ENCODE data around the gene USP20.
"Not testable (repeated sequence)": the region's sequence is repeated elsewhere in the genome, so short reads cannot be mapped to it uniquely, and the experiment has no call there.

Gene USP20

DNA sequence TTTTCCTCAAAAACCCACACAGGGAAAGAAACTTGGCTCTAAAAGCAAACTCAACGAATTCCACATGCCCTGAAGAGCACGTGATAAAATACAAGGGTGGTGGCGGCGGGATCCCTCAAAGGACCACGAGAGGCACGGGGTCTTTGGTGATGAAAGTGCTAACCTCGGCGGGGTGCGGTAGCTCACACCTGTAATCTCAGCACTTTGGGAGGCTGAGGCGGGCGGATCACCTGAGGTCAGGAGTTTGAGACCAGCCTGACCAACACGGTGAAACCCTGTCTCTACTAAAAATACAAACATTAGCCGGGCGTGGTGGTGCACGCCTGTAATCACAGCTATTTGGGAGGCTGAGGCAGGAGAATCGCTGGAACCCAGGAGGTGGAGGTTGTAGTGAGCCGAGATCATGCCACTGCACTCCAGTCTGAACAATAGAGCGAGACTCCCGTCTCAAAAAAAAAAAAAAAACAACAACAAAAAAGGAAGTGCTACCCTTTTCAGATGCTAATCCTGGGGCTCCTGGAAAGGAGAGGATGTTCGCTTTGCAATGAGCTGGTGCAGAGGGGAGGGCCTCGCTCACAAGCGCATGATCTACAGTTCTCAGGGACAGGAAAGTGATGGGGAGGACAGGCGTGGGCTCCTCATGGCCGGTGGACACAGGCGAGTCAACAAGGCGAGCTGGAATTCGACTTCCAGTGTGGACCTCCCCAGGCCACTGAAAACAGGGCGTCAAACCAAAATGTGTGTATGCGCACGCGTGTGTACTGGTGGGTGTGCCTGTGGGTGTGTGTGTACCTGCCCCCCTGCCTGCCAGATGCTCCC, 54.1 kb downstream of the USP20 start:
- DNase-seq (ENCODE audit: low read depth in 3 of 3, low spot score in 1 of 3) = no peak

DNA sequence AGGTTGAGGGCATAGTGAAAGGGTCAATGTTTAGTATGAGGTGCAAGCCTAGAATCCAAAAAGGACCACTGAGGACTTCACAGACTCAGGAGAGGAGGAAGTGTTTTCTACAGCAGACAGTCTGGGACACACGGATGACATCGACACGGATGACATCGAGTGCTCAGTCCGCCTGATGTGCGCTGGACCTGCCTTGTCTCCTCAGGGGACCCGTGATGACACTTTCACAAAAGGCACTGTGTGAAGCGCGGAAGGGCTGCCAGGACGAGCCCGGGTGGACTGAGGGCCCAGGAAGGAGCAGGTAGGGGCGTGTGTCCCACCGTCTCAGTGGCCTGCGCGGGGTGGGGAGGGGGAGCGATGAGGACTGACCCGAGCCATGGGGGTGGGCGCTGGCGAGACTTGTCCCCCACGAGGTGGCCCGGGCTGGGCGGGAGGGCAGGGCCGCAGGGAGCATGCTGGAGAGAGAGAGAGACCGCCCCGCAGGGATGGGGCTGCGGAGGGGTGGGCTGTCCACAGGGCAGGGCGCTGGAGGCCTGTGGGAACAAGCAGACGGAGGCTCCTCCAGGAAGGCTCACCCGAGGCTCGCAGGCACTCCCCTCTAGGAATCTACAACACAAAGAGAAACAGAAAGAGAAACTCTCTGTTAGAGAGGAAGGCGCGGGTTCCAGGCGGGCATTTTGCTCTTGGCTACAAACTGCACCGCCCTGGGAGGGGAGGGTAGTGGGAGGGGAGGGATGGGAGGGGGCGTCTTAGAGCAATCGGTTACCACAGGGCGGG, 54.9 kb downstream of the USP20 start:
- peak in 1 of 3 donors; percentile 62 for DNase-seq (ENCODE audit: low read depth in 3 of 3, low spot score in 1 of 3)

DNA sequence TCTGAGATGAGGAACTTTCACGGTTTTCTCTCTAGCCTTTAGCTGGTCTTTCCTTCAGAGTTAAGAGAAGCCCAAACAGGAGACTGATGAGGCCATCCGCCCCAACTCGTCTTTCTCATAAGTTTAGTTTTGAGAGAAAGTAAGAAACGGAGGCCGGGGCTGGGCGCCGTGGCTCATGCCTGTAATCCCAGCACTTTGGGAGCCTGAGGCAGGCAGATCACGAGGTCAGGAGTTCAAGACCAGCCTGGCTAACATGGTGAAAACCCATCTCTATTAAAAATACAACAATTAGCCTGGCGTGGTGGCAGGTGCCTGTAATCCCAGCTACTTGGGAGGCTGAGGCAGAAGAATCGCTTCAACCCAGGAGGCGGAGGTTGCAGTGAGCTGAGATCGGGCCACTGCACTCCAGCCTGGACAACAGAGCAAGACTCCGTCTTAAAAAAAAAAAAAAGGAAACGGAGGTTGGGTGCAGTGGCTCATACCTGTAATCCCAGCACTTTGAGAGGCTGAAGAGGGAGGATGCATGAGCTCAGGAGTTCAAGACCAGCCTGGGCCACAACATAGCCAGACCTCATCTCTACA, 55.6 kb downstream of the USP20 start:
- not testable (repeated sequence) for DNase-seq (ENCODE audit: low read depth in 3 of 3, low spot score in 1 of 3)

DNA sequence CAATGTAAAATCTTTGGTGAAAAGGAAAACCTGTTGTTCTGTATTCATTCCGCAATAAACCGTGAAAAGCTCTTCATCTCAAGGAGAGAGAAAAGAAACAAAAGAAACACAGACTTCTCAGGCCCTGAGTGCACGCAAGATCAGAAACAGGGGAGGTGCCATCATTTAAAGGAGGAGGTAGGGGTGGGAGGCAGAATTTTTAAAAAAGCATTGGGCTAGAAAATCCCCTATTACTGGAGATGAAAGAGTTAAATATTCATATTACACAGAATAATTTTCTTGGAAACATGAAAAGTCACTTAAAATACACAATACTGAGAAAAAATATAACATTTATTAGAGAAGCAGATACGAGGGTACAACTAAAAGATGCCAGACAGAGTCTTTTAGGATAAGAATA, 56.3 kb downstream of the USP20 start:
- no peak for DNase-seq (ENCODE audit: low read depth in 3 of 3, low spot score in 1 of 3)

DNA sequence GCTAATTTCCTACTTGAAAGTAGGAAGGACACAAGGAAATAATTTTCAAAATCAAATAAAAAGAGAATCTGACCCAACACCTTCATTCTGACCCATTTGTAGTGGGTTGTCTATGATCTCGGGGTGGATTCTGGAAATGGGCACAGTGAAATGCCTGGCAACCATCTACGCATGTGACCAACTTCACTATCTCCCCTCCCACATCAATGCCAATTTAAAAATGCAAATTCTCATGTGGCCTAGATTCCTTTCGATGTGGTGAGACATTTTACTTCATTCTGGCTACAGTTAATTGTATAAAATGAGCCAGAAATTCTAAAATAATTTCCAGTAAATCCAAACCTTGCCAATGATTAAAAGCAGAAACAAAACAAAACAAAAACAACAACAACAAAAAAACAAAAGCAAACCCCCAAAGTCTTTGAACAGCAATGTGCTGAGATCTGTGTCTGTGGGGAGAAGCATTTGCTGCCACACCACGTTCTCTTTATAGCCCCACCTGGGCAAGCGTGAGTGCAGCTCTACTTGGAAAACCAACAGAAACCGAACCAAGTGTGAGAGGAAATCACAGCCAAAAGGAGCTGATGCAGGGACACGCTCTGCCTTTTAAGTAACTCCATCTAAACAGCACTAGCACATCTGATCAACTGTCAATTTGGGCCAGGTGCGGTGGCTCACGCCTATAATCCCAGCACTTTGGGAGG, 59.0 kb downstream of the USP20 start:
- DNase-seq (ENCODE audit: low read depth in 3 of 3, low spot score in 1 of 3) = no peak

DNA sequence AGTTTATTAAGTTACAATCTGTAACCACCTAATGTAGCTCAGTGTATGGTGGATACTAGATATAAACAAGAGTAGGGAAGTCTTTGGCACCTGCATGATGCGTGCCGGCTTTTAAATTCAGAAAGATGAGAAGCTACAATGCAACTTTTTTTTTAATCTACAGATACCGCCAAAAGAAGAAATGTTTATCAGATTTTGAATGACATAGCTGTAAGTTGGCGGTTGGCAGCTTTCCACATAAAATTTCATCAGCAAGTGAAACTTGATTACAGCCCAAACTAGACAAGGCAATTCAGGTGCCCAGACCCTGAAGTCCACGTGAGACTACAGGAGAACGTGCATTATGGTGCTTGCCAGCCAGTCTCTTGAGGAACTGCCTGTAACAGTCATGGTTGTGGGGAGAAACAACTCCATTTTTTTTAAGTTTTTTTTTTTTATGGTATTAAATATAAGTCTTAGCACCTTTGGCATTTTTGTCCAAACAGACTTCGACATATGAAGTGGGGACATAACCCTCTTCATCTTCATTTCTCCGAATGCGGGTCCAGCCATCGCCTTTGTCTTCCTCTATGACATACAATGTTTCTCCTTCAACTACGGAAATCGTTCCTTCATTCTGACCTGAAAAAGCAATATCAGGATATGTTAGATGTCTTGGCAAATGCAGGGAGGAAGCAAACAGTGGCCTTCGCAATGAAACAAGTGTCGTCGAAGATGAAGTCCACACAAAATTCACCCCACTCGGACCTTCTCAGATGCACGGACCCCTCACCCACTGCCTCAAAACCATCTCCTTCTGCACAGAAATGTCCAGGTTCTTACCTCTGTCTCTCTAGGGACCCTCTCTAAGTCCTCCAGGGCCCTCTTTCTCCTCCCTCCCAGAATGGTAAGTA, 60.4 kb downstream of the USP20 start:
- no peak for DNase-seq (ENCODE audit: low read depth in 3 of 3, low spot score in 1 of 3)

DNA sequence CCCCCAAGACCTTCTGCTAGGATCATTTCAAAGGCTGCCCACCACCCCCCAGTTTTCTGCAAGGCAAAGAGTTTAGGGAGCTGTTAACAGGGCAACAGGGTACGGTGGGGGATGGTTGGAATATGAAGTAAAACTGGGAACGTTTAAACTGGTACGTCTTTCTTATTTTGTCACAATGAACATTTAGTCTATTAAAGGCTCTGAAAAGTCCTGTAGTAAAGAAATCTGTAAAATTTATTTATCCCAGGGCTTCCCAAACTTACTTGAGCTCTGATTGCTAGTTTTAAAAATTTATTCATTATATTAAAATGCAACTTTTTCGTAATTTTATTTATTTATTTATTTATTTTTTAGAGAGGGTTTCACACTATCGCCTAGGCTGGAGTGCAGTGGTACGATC, 62.0 kb downstream of the USP20 start:
- DNase-seq (ENCODE audit: low read depth in 3 of 3, low spot score in 1 of 3) = no peak

DNA sequence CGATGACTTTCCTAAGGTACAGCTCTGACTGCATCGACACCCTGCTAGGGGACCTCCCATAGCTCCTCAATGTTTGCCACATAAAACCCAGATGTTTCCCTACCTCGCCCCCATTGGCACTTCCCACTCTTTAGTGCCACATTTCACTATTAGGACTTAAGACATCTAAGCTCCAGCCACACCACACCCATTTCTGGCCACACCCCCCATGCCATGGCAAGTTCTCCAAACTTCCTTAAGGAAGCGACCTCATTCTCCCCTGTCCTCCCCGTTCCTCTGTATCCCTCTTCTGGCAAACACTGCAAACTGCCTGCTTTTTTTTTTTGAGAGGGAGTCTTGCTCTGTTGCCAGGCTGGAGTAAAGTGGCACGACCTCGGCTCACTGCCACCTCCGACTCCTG, 62.9 kb downstream of the USP20 start:
- no peak for DNase-seq (ENCODE audit: low read depth in 3 of 3, low spot score in 1 of 3)

DNA sequence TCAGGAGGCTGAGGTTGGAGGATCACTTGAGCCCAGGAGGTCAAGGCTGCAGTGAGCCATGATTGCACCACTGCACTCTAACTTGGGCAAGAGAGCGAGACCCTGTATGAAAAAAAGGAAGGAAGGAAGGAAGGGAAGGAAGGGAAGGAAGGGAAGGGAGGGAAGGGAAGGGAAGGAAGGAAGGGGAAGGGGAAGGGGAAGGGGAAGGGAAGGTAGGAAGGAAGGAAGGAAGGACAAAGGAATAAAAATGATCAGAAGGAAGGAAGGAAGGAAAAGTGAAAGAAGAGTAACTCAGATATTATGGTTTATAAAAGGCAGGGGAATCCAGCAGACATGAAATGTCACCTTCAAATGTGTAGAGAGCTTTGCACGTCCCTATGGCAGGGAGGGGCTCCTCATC, 64.4 kb downstream of the USP20 start:
- no peak for DNase-seq (ENCODE audit: low read depth in 3 of 3, low spot score in 1 of 3)

DNA sequence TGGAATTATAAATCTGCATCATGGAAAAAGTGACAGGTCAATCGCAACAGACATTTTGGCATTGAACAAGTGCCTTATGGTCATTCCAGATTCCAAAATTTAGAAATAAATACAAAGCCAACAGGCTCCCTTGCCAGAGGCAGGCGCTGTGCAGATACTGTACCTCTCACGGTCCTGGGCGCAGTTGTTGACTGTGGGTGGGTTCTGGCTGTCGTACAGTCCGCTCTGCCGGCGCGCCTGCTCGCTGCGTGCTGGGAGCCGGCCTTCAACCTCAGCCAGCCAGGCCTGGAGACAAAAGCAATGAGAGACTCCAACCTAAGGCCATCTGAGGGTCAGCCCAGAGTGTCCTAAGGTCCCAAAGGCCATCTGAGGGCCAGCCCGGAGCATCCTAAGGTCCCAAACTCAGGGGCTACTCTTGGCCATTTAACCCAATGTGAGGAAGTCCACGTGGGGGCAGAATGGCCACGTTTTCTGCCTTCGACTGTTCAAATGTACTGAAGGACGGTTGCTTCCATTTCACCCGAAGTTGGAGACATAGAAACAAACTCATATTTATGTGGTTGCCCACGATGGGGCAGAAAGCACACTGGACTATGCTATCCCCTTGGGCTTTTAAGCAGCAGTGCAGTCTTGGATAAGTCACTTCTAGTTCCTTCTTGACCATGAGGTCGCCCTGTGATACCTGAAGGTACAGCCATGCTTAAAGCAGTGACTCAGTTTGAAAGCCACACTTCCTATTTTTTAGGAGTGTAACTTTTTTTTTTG, 65.2 kb downstream of the USP20 start:
- DNase-seq (ENCODE audit: low read depth in 3 of 3, low spot score in 1 of 3) = no peak

DNA sequence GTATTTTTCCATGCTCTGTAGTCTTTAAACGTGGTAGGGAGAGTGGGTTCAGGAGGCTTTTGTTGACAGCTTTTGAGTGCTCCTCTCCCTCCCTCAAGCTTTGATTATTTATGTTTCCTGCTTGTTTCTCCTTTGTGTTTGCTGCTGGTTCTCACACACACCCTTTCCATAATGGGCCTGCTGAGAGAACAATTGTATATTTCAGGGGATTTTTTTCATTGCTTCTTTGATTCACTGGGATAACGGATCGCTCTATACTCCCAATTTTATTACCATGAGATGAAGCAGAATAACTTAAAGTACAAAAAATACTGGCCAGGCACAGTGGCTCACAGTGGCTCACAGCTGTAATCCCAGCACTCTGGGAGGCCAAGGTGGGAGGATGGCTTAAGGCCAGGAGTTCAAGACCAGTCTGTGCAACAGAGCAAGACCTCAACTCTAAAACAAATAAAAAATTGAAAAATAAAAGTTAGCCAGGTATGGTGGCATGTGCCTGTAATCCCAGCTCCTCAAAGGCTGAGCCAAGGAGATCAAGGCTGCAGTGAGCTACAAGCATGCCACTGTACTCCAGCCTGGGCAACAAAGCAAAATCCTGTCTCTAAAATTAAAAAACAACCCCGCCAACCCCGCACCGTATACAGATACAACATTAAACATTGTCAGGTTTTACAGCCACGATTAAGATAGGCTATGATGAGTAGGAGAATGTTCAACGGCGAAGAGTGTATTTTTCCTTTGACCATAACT, 66.9 kb downstream of the USP20 start:
- DNase-seq (ENCODE audit: low read depth in 3 of 3, low spot score in 1 of 3) = no peak

DNA sequence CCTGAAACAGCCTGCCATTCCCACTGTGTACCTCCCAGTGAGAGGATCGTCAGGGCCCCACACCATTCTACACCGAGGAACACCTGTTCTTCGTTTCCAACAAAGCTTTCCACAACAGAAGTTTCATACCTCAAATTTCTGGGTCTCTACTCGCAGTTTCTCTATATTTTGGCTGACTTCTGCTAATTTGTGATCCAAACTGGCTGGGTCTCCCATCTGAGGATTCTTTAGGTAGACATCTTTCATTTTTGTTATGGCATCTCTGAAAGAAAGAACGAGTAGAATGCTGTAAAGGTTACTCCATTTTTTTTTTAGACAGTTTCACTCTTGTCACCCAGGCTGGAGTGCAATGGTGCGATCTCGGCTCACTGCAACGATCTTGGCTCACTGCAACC, 67.5 kb downstream of the USP20 start:
- no peak for DNase-seq (ENCODE audit: low read depth in 3 of 3, low spot score in 1 of 3)

DNA sequence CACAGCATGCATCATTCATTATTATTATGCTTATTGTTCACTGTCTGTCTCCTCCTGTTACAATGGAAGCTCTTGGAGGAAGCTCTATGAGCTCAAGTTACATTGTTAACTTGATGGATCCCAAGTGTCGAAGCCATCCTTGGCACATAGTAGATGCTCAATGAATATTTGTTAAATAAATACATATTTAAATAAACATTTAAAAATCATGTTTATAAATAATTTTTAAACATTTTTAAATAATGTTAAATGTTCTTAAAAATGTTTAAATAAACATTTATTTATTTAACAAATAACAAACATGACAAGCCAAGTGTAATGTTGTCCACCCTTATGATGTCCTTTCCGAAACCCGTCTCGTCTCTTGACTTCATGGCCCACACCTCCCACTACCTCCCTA, 69.5 kb downstream of the USP20 start:
- no peak for DNase-seq (ENCODE audit: low read depth in 3 of 3, low spot score in 1 of 3)

DNA sequence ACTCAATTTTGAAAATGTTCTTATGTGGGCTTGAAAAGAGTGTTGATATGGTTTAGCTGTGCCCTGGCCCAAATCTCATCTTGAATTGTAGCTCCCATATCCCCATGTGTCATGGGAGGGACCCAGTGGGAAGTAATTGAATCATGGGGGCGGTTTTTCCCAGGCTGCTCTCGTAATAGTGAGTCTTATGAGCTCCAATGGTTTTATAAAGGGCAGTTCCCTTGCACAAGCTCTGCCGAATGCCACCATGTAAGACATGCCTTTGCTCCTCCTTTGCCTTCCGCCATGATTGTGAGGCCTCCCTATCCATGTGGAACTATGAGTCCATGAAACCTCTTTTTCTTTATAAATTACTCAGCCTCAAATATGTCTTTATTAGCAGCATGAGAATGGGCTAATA, 71.0 kb downstream of the USP20 start:
- no peak for DNase-seq (ENCODE audit: low read depth in 3 of 3, low spot score in 1 of 3)

DNA sequence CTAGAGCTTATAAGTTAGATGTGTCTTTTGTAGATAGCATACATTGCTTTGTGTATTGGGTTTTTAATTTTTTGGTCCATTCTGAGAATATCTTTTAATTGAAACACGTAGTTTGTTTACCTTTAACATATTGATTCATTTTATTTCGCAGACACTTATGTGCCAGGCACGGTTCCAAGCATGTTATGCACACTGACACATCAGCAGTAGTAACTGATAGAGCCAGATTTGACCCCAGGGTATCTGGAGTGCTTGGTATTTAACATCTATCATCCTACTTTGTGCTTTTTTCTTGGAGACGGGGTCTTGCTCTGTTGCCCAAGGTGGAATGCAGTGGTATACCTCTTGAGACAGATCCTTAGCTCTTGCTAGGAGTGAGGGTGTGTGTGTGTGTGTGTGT, 71.9 kb downstream of the USP20 start:
- no peak for DNase-seq (ENCODE audit: low read depth in 3 of 3, low spot score in 1 of 3)

DNA sequence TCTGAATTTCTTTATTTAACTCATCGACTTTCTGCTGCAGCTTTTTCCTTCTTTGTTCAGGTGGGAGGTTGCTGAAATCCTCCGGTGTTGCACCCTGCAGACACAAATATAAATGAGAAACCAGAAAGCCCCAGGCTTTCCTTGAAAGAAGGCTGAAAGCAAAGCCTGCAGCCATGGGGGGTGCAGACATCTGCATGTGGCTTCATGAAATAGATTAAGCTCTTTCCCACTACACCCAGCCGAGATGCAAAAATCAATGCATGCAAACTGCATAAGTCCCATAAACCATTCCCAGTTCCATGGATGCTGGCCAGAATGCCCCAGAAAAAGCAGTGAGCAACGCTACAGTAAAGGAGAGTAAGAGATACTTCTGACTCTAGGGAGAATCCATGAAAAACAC, 73.6 kb downstream of the USP20 start:
- DNase-seq (ENCODE audit: low read depth in 3 of 3, low spot score in 1 of 3) = no peak

DNA sequence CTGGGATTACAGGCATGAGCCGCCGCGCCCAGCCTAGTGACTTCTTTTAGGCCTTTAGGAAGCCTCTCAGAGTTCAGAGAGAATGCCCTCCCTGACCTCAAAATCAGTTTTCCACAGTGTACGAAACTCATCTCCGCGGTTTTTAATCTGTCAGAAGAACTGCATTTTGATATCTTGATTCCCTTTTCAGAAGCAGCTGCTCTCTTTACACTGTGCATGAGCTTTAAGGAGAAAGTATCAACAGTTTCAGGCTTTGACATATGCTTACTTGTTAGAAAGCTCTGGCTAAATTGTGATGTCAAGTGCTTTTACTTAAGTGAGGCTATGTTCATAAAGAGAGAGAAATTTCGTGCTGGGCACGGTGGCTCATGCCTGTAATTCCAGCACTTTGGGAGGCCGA, 74.6 kb downstream of the USP20 start:
- DNase-seq (ENCODE audit: low read depth in 3 of 3, low spot score in 1 of 3) = no peak

DNA sequence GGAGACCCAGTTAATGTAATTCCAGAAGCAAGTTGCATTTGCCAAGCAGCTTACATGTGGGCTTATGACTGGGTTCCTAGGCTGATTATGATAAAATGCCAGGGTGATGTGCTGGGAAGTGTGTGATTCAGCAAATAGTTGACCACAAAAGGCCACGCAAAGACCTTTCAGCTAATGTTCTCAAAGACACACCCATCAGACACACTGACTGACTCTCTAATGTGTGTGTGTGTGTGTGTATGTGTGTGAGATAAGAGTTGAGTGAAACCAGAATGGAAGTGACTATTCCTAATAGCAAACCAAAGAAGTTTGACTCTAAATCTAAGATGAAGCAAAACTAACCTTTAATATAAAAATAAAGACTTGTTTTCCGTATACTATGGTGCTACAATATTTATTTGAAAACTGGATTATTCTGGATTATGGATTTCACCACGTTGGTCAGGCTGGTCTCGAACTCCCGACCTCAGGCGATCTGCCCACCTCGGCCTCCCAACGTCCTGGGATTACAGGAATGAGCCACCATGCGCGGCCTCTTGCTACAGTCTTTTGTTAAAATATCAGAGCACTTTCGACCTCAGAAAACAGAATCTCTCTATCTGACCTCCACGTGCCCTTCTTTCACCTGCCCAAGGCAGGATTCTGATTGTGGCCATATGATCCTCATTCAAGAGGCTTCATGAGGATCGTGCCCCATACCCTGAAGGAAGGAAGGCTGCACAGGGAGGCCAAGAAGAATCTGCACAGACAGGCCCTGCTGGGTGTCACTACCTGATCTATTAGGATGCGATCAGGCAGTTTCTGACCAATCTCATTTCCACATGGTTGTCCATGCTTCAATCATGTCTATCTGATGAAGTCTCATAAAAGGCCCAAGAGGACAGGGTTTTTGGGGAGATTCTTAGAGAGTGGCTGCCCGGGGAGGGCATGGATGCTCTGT, 75.6 kb downstream of the USP20 start:
- no peak for DNase-seq (ENCODE audit: low read depth in 3 of 3, low spot score in 1 of 3)
